BJ (cell line): ENCODE measurements around the gene DNAH2. TPM values are rescaled to one million over a fixed set of nuclear protein-coding genes. Genes with fewer than 3 reads are reported as not detected.
A peak's percentile ranks its signal among the peaks of the same experiment; 100 is the strongest.

Experiments used
- CTCF ChIA-PET: fragments of 350-600 bp; formaldehyde crosslinking; extraction: SDS; loops from one replicate; lab custom pipeline; 2021; ENCODE audit warnings: antibody characterized with exemption, inconsistent platforms; lab: Yijun Ruan, JAX
- POLR2A ChIA-PET: fragments of 300-600 bp; sonication (Branson Sonifier 250); formaldehyde crosslinking; extraction: SDS; loops from one replicate; lab custom pipeline; 2021; ENCODE audit warnings: antibody characterized with exemption; lab: Charles Lee
- DNase-seq: peaks from one replicate; pipeline ENCODE4 v3.0.0-alpha.2; 2011; ENCODE audit warnings: low read depth
- H3K27me3 ChIP-seq: 2 replicates; pipeline ENCODE4 v1.6.0; 2011; ENCODE audit warnings: low read length; ENCODE audit not compliant: control insufficient read depth, insufficient read depth
- H3K36me3 ChIP-seq: 2 replicates; pipeline ENCODE4 v1.5.1; 2011; ENCODE audit warnings: low read length; ENCODE audit not compliant: control insufficient read depth, insufficient read depth
- H3K4me3 ChIP-seq: 2 replicates; pipeline ENCODE4 v1.5.1; 2011; ENCODE audit warnings: low read depth, mild to moderate bottlenecking, control low read depth, low read length
- CTCF ChIP-seq: IDR thresholded peaks from 2 replicates; pipeline ENCODE4 v1.5.1; 2011; ENCODE audit warnings: low read depth, mild to moderate bottlenecking, control low read depth, inconsistent platforms, low read length, moderate library complexity; ENCODE audit not compliant: insufficient read depth
- polyA plus RNA-seq: library from polyadenylated mRNA; depleted of rRNA; stranded (reverse); fragments of >200 nt; gene quantifications from 2 replicates; pipeline ENCODE4 v1.2.3, GENCODE V29; 2011

DNAH2 gene
- polyA plus RNA-seq, 1 experiment = 0.10 TPM

GRCh38 chr17:7750321-7750821 is 32.8 kb downstream of the DNAH2 start:
- DNase-seq = peak; percentile 74
- Histone ChIP-seq H3K27me3 (no peaks in the 10 kb centered on the region), H3K36me3 (no peaks in the 10 kb centered on the region), H3K4me3 (no peak overlapping the region)
- CTCF ChIA-PET = no interaction called here
- POLR2A ChIA-PET = no interaction called here
- TF ChIP-seq CTCF = no peak

GRCh38 chr17:7754656-7755055 is 37.1 kb downstream of the DNAH2 start:
- ChIA-PET CTCF (interaction anchor here (2.1 kb wide), 1 partner anchor 27 kb away, joined by 4 read pairs; no protein-coding TSS in a partner anchor), POLR2A (no interaction called here)
- DNase-seq = no peak
- no peaks in the 10 kb centered on the region for H3K36me3 ChIP-seq
- TF ChIP-seq CTCF = no peak
- no peak overlapping the region for H3K4me3 ChIP-seq
- no peaks in the 10 kb centered on the region for H3K27me3 ChIP-seq

GRCh38 chr17:7755095-7755890 is 37.7 kb downstream of the DNAH2 start:
- ChIA-PET POLR2A (no interaction called here), CTCF (interaction anchor here (0.7 to 2.7 kb wide), 4 partner anchors 11 to 514 kb away, joined by 3 to 8 read pairs (median 4); no protein-coding TSS in a partner anchor)
- no peak for TF ChIP-seq CTCF
- Histone ChIP-seq H3K27me3 (no peaks in the 10 kb centered on the region), H3K4me3 (no peak overlapping the region), H3K36me3 (no peaks in the 10 kb centered on the region)
- DNase-seq = no peak

GRCh38 chr17:7756968-7757367 is 39.4 kb downstream of the DNAH2 start:
- CTCF ChIA-PET = interaction anchor here (0.6 to 2.7 kb wide), 3 partner anchors 13 to 233 kb away, joined by 3 to 8 read pairs (median 4); no protein-coding TSS in a partner anchor
- POLR2A ChIA-PET = no interaction called here
- H3K4me3 ChIP-seq = no peak overlapping the region
- no peak for DNase-seq
- H3K27me3 ChIP-seq = no peaks in the 10 kb centered on the region
- no peaks in the 10 kb centered on the region for H3K36me3 ChIP-seq
- no peak for TF ChIP-seq CTCF

GRCh38 chr17:7763919-7764318 is 46.4 kb downstream of the DNAH2 start:
- H3K27me3 ChIP-seq = no peaks in the 10 kb centered on the region
- DNase-seq = no peak
- no peak overlapping the region for H3K4me3 ChIP-seq
- ChIA-PET POLR2A (no interaction called here), CTCF (interaction anchor here (1.0 kb wide), 1 partner anchor 13 kb away, joined by 3 read pairs; no protein-coding TSS in a partner anchor)
- no peak for TF ChIP-seq CTCF
- H3K36me3 ChIP-seq = no peaks in the 10 kb centered on the region
